ENCODE data around the gene NTRK2.
"Not testable (repeated sequence)": the region's sequence is repeated elsewhere in the genome, so short reads cannot be mapped to it uniquely, and the experiment has no call there.

NTRK2 gene

DNA sequence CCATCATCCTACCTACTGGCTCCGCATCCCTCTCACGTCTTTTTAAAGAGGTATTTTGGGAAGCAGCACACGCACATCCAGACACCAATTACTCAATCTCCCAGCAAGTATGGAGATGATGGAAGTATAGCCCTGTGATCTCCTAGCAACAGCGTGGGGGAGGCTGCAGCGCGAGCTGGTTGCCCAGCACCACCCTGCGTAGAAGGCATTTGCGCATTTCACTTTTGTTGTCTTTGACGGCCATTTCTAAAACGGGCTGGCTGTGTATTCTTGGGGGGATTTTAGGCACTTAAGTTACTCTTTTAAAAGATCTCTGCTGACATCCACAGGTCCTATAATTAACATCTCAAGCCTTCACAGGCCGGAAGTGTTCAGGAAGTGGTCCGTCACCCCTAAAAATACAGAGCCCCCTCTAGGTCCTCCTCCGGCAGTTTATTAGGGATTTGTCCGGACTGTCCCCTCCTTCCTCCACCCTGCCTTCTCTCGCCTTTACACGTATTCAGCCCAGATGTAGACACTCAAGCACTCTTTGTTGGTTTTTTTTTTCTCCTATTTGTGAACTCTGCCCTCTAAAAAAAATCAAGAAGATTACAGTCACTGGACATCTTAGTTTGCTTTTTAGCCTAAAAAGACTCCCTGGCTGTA lies 371.4 kb downstream of the NTRK2 start:
- no peak for DNase-seq

GRCh38 chr9:85041466-85042137 lies 372.1 kb downstream of the NTRK2 start:
- no peak for DNase-seq

GRCh38 chr9:85042981-85043647 lies 373.6 kb downstream of the NTRK2 start:
- DNase-seq = no peak

GRCh38 chr9:85045271-85045670 lies 375.7 kb downstream of the NTRK2 start:
- no peak for DNase-seq

- no peak for DNase-seq
Measured at GRCh38 chr9:85046475-85046874, 376.9 kb downstream of the NTRK2 start.

- DNase-seq = no peak
Measured at GRCh38 chr9:85053206-85053786, 383.8 kb downstream of the NTRK2 start.

DNA sequence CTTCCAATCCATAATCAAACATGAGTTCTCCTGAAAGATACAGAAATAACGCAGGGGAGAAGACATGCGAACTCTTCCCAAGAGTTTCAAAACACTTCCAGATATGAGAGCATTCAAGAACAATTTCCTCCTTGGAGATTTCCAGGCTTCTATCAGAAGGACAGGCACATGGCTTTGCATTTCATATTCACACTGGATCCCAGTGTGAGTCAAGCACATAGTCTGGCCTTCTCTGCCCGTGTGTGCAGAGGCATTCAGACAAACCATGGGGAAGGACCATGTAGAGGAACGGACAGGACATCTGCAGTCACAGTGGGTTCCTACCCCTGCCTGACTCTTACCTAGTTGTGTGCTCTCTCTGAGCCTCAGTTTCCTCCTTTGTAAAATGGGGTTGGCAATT lies 384.5 kb downstream of the NTRK2 start:
- no peak for DNase-seq

DNA sequence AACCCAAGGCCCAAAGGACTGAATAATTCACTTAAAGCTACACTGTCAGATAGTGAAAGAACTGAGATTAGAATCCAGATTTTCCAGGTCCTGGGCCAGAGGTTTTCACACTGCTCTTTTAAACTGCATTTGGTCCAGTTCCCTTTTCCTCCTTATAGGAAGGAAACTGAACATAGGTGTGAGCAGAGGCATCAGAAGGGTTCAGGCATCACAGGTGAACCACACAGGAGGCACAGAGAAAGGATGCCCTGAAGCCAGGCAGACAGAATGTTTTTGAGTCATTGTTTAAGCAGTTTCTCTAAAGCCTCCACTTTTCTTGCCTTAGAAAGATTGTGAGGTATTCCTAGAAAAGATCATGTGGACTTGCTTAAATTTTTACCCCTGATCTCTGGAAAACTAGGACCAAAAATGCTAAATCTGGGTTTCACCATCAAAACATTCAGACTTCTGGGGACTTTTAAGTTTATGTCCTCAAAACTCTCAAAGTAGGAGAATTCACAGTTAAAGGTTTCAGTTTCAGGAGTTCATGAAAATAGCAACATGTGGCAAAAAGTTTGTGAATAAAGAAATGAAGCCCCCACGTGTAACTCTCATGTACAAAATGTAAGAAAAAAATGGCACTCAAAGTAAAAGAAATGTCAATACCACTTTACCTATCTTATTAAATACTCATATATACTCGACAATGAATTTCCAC lies 386.1 kb downstream of the NTRK2 start:
- DNase-seq = no peak

DNA sequence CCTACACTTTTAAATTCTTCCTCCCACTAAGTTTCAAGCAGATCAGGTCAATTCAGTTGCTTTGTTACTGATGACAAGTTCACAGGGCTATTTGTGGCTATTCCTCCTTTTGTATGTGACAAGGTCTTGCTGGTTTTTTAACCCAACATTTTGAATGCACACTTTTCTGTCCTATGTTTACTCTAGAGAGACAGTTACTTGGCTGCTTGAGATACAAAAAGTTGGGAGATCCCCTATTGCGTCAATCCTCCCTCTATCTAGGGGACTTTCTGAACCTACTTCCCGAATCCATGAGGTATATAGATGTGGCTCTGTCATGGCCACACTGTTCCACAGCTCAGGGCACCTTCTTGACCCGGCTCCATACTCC lies 386.7 kb downstream of the NTRK2 start:
- DNase-seq = no peak

DNA sequence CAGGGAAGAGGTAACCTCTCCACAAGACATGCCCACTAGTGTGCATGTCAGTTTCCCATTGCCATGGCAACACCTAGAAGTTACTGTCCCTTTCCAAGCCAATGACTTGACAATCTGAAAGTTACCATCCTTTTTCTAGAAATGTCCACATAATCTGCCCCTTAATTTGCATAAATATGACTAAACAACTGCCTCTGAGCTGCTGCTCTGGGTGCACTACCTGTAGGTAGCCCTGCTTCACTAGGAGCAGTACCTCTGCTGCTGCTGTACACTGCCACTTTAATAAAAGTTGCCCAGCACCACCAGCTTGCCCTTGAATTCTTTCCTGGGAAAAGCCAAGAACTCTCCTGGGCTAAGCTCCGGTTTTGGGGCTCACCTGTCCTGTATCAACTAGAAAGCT lies 392.4 kb downstream of the NTRK2 start:
- DNase-seq = no peak

DNA sequence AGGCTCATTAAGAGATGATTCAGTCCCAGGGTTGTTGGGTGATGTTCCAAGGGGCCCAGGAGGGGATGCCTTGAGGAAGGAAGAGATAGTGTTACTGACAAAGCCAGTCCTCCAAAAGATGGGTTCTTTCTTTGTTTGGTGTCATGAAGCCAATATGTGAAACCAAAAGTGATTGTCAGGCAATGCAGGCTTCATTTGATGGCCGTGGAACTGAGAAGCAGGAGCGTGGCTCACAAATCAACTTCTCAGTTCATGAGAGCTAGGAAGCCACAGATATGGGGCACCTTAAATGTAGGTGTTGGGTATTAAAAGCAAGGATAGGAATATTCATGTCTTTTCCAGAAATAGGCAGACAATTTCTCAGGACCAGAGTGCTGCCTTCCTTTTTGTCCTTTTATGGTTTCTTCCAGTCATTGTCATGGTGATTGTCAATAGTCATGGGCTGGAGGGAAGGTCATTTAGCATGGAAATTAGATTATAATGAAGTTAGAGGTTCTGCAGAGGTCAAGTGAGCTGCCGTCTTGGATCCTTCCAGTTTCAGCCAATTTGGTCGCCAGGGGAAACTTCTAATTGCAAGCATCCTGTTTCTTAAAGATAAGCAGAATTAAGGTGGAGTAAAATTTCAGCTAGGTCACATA lies 393.0 kb downstream of the NTRK2 start:
- DNase-seq = no peak

DNA sequence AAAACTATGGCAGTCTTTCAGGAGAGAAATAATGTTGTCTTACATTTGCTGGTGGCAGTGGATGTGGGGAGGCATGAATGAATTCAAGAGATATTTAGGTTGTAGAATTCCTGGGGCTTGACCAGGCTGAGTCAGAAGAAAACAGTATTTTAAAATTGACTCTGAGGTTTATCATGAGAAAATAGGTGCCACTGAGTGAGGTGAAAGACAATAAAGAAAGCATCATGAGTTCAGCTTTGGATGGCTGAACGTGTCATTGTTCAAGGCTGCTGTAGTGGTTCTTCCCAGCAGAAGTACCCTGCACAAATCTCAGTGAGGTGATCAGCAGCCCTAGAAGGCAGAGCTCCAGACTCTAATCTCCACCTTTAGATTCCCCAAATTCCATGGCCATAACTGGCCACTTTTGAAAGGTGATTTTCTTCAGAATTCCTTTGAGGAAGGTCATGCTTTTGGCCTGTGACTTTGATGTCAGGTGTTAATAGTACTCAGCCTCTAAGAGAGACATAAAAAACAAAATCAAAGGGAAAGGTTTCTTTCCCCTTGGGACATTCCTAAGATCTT lies 395.4 kb downstream of the NTRK2 start:
- DNase-seq = no peak

GRCh38 chr9:85067792-85068191 lies 398.3 kb downstream of the NTRK2 start:
- no peak for DNase-seq

GRCh38 chr9:85069421-85069820 lies 399.9 kb downstream of the NTRK2 start:
- not testable (repeated sequence) for DNase-seq
